ENCODE data around the gene ETNK1.
"Not testable (repeated sequence)": the region's sequence is repeated elsewhere in the genome, so short reads cannot be mapped to it uniquely, and the experiment has no call there.

Gene ETNK1

GRCh38 chr12:22689876-22690275 is 64.9 kb downstream of the ETNK1 start:
- H3K9me3 ChIP-seq (ENCODE audit: control insufficient read depth, insufficient read depth, low read length) = no peaks in the 10 kb centered on the region
- H4K20me1 ChIP-seq (ENCODE audit: control insufficient read depth, insufficient read depth, low read depth, low read length) = no peaks in the 10 kb centered on the region
- no peaks in the 10 kb centered on the region for H3K9me2 ChIP-seq (replicated peaks; ENCODE audit: control insufficient read depth, low read length)
- TF ChIP-seq CTCF (IDR thresholded peaks at IDR 0.05; ENCODE audit: low read depth, low read length, poor library complexity, severe bottlenecking) = no peak
- TF ChIP-seq EZH2phosphoT487 (IDR thresholded peaks at IDR 0.05; ENCODE audit: borderline replicate concordance, low read length) = no peak
- no peaks in the 10 kb centered on the region for H3K79me2 ChIP-seq (ENCODE audit: control insufficient read depth, low read length)
- no peak overlapping the region for H3K27ac ChIP-seq (ENCODE audit: low read depth, low read length)
- H3K27me3 ChIP-seq (ENCODE audit: control insufficient read depth, low read length) = no peaks in the 10 kb centered on the region
- no peak overlapping the region for H3K4me2 ChIP-seq (ENCODE audit: low read length)
- H3K4me1 ChIP-seq (ENCODE audit: control insufficient read depth, low read length) = peaks cover 9% of the 10 kb centered on the region
- H3F3A ChIP-seq (ENCODE audit: control insufficient read depth, insufficient read depth) = no peaks in the 10 kb centered on the region
- H3K36me3 ChIP-seq (ENCODE audit: control insufficient read depth, low read length) = peaks cover 21% of the 10 kb centered on the region
- H3K4me3 ChIP-seq (ENCODE audit: low read length) = no peak overlapping the region

DNA sequence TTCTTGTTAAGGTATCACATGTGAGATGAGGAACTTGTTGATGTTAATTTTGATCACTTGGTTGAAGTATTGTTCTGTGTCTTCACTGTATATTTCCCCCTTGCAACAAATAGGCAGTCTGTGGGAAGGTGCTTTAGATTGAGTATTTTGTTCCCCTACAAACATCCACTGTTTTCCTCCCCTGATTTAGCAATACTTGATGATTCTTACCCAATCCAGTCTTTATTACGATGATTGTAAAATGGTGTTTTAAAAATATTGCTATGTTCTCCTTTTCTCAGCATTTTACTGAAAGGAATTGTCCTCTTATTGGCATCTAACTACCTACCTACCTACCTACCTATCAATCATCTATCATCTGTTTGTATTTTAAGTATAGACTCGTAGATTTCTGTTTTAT is 66.3 kb downstream of the ETNK1 start:
- Histone ChIP-seq H3K27me3 (ENCODE audit: control insufficient read depth, low read length) (no peaks in the 10 kb centered on the region), H4K20me1 (ENCODE audit: control insufficient read depth, insufficient read depth, low read depth, low read length) (no peaks in the 10 kb centered on the region), H3K4me1 (ENCODE audit: control insufficient read depth, low read length) (peaks cover 9% of the 10 kb centered on the region), H3F3A (ENCODE audit: control insufficient read depth, insufficient read depth) (no peaks in the 10 kb centered on the region), H3K9me2 (replicated peaks; ENCODE audit: control insufficient read depth, low read length) (no peaks in the 10 kb centered on the region), H3K27ac (ENCODE audit: low read depth, low read length) (no peak overlapping the region), H3K4me3 (ENCODE audit: low read length) (no peak overlapping the region), H3K4me2 (ENCODE audit: low read length) (no peak overlapping the region), H3K36me3 (ENCODE audit: control insufficient read depth, low read length) (peaks cover 10% of the 10 kb centered on the region; the same call in 1 of the 2 replicates), H3K79me2 (ENCODE audit: control insufficient read depth, low read length) (no peaks in the 10 kb centered on the region), H3K9me3 (ENCODE audit: control insufficient read depth, insufficient read depth, low read length) (no peaks in the 10 kb centered on the region)
- TF ChIP-seq EZH2phosphoT487 (IDR thresholded peaks at IDR 0.05; ENCODE audit: borderline replicate concordance, low read length) (no peak), CTCF (IDR thresholded peaks at IDR 0.05; ENCODE audit: low read depth, low read length, poor library complexity, severe bottlenecking) (no peak)

DNA sequence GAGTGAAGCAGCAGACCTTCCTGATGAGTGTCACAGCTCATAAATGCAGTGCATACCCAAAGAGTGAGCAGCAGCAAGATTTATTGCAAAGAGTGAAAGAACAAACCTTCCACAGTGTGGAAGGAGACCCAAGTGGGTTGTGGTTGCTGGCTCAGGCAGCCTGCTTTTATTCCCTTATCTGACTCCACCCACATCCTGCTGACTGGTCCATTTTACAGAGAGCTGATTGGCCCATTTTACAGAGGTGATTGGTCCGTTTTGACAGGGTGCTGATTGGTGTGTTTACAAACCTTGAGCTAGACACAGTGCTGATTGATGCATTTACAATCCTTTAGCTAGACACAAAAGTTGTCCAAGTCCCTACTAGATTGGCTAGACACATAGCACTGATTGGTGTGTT is 67.5 kb downstream of the ETNK1 start:
- not testable (repeated sequence) for H3K36me3 ChIP-seq (ENCODE audit: control insufficient read depth, low read length); H3K79me2 ChIP-seq (ENCODE audit: control insufficient read depth, low read length); H3K27me3 ChIP-seq (ENCODE audit: control insufficient read depth, low read length); H3K4me2 ChIP-seq (ENCODE audit: low read length); H3K9me3 ChIP-seq (ENCODE audit: control insufficient read depth, insufficient read depth, low read length); H3K9me2 ChIP-seq (replicated peaks; ENCODE audit: control insufficient read depth, low read length); H4K20me1 ChIP-seq (ENCODE audit: control insufficient read depth, insufficient read depth, low read depth, low read length); H3K4me3 ChIP-seq (ENCODE audit: low read length); H3K4me1 ChIP-seq (ENCODE audit: control insufficient read depth, low read length); H3K27ac ChIP-seq (ENCODE audit: low read depth, low read length); H3F3A ChIP-seq (ENCODE audit: control insufficient read depth, insufficient read depth)

DNA sequence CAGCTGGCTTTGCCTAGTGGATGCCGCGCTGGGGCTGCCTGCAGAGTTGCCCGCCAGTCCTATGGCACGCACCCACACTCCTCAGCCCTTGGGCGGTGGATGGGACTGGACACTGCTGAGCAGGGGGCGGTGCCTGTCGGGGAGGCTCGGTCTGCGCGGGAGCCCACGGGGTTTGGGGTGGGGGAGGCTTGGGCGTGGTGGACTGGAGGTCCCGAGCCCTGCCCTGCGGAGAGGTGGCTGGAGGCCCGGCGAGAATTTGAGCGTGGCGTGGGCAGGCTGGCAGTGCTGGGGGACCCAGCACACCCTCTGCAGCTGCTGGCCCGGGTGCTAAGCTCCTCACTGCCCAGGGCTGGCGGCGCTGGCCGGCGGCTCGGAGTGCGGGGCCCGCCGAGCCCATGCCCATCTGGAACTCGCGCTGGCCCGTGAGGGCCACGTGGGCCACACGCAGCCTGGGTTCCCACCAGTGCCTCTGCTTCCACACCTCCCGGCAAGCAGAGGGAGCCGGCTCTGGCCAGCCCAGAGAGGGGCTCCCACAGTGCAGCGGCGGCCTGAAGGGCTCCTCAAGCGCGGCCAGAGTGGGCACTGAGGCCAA is 68.1 kb downstream of the ETNK1 start:
- Histone ChIP-seq H3K27me3 (ENCODE audit: control insufficient read depth, low read length) (no peaks in the 10 kb centered on the region), H4K20me1 (ENCODE audit: control insufficient read depth, insufficient read depth, low read depth, low read length) (no peaks in the 10 kb centered on the region), H3K4me1 (ENCODE audit: control insufficient read depth, low read length) (no peaks in the 10 kb centered on the region), H3K79me2 (ENCODE audit: control insufficient read depth, low read length) (no peaks in the 10 kb centered on the region), H3K27ac (ENCODE audit: low read depth, low read length) (no peak overlapping the region), H3F3A (ENCODE audit: control insufficient read depth, insufficient read depth) (no peaks in the 10 kb centered on the region), H3K4me3 (ENCODE audit: low read length) (no peak overlapping the region), H3K9me2 (replicated peaks; ENCODE audit: control insufficient read depth, low read length) (no peaks in the 10 kb centered on the region), H3K9me3 (ENCODE audit: control insufficient read depth, insufficient read depth, low read length) (no peaks in the 10 kb centered on the region), H3K36me3 (ENCODE audit: control insufficient read depth, low read length) (no peaks in the 10 kb centered on the region), H3K4me2 (ENCODE audit: low read length) (no peak overlapping the region)
- TF ChIP-seq EZH2phosphoT487 (IDR thresholded peaks at IDR 0.05; ENCODE audit: borderline replicate concordance, low read length) = no peak
